ENCODE results near the gene OR5H1. TPM values are rescaled to one million over a fixed set of nuclear protein-coding genes. Genes with fewer than 3 reads are reported as not detected.

Gene OR5H1
- total RNA-seq, 1 donor from 2014 or later = 2.4 TPM

Other genes starting within 250 kb of the OR5H1 start
- gene RIOX2, start 158.3 kb upstream of the OR5H1 start, total RNA-seq (ENCODE audit: insufficient read depth, low replicate concordance) = 38.5 TPM
- gene GABRR3, start 95.4 kb upstream of the OR5H1 start, total RNA-seq (ENCODE audit: insufficient read depth, low replicate concordance) = 4.6 TPM
- 0.96 TPM for gene OR5AC2, start 43.5 kb upstream of the OR5H1 start, total RNA-seq (ENCODE audit: insufficient read depth, low replicate concordance)
- 3.1 TPM for gene OR5H14, start 16.8 kb downstream of the OR5H1 start, total RNA-seq (ENCODE audit: insufficient read depth, low replicate concordance)
- gene OR5H15, start 36.0 kb downstream of the OR5H1 start, total RNA-seq (ENCODE audit: insufficient read depth, low replicate concordance) = 7.9 TPM
- 5.3 TPM for gene OR5H6, start 133.5 kb downstream of the OR5H1 start, total RNA-seq (ENCODE audit: insufficient read depth, low replicate concordance)
- 13.2 TPM for gene OR5H2, start 151.8 kb downstream of the OR5H1 start, total RNA-seq (ENCODE audit: insufficient read depth, low replicate concordance)
- gene OR5K4, start 223.1 kb downstream of the OR5H1 start, total RNA-seq (ENCODE audit: insufficient read depth, low replicate concordance) = 2.6 TPM

Measured in umbilical cord (tissue), 1 donor.